ENCODE data around the gene PAH. TPM values are rescaled to one million over a fixed set of nuclear protein-coding genes. Genes with fewer than 3 reads are reported as not detected.

Gene PAH
- total and polyA plus RNA-seq, 10 donors, result 0.09 TPM; not detected in 9

DNA sequence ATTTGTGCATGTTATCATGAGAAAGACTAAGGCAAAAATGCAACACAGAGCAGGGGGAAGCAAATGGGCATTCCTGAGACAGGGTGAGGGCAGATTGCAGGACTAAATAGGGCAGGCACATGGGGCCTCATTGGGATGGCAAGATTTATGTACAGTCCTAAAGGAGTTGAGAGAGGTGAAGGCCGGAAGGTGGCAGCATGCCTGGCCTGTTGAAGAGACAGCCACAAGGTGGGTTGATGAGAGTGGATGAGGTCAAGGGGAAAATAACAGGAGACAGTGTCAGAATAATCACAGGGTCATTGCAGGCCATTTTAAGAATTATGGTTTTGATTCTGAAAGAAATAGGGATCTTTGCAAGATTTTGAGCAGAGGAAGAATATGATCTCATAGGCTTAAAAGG, 21.0 kb downstream of the PAH start:
- no peaks in the 10 kb centered on the region for H3K4me1 ChIP-seq
- H3K4me3 ChIP-seq, result no peak overlapping the region
- intact Hi-C loops (cut with DNase I; ENCODE audit: low total_unique reads), result no loop called here
- H3K9me3 ChIP-seq, result no peaks in the 10 kb centered on the region
- WGBS, 5 donors, result 72 to 88% (median 76%) methylated on average over 1 of the region's 1 CpG
- no peak for DNase-seq
- peaks cover 0 to 7% (median 0%) of the 10 kb centered on the region in 7 donors for H3K27me3 ChIP-seq (replicated peaks in 1 of 7)
- no peak for TF ChIP-seq POLR2AphosphoS5 (IDR thresholded peaks at IDR 0.05)
- TF ChIP-seq POLR2A (IDR thresholded peaks at IDR 0.05), result no peak
- TF ChIP-seq, protein P1, sequence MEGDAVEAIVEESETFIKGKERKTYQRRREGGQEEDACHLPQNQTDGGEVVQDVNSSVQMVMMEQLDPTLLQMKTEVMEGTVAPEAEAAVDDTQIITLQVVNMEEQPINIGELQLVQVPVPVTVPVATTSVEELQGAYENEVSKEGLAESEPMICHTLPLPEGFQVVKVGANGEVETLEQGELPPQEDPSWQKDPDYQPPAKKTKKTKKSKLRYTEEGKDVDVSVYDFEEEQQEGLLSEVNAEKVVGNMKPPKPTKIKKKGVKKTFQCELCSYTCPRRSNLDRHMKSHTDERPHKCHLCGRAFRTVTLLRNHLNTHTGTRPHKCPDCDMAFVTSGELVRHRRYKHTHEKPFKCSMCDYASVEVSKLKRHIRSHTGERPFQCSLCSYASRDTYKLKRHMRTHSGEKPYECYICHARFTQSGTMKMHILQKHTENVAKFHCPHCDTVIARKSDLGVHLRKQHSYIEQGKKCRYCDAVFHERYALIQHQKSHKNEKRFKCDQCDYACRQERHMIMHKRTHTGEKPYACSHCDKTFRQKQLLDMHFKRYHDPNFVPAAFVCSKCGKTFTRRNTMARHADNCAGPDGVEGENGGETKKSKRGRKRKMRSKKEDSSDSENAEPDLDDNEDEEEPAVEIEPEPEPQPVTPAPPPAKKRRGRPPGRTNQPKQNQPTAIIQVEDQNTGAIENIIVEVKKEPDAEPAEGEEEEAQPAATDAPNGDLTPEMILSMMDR (IDR thresholded peaks at IDR 0.05 in 8 of 11, conservative IDR thresholded peaks at IDR 0.05 in 3 of 11), result no peak
- no peaks in the 10 kb centered on the region for H3K36me3 ChIP-seq
- no peak overlapping the region for H3K27ac ChIP-seq

DNA sequence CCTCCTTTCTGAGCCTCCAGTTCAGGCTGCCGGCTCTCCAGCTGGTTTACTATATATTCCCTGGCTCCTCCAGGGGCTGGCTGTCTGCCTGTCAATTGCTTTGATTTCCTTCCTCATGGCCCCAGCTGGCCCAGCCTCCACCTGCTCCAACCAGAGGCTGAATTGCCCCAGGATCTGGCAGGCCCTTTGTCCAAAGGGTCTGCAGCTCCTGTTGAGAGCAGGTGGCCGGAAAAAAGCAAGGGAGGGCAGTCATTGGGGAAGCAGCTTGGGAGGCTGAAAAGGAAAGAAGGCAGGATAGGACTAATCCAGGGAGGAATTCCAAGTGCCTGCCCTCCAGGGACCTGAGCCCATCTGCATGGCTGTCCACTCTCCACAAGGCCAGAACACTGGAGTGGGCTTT, 25.3 kb downstream of the PAH start:
- no peak overlapping the region for H3K4me3 ChIP-seq
- WGBS, 5 donors, result 44 to 67% (median 56%) methylated on average over 2 of the region's 2 CpGs
- TF ChIP-seq, protein P1 (IDR thresholded peaks at IDR 0.05 in 8 of 11, conservative IDR thresholded peaks at IDR 0.05 in 3 of 11), result no peak
- TF ChIP-seq POLR2A (IDR thresholded peaks at IDR 0.05) (no peak), POLR2AphosphoS5 (IDR thresholded peaks at IDR 0.05) (no peak)
- intact Hi-C loops (cut with DNase I; ENCODE audit: low total_unique reads), result no loop called here
- peaks cover 0 to 14% (median 0%) of the 10 kb centered on the region in 7 donors for H3K27me3 ChIP-seq (replicated peaks in 1 of 7)
- no peak for DNase-seq
- H3K9me3 ChIP-seq, result no peaks in the 10 kb centered on the region
- no peaks in the 10 kb centered on the region for H3K4me1 ChIP-seq
- no peaks in the 10 kb centered on the region for H3K36me3 ChIP-seq
- no peak overlapping the region for H3K27ac ChIP-seq

DNA sequence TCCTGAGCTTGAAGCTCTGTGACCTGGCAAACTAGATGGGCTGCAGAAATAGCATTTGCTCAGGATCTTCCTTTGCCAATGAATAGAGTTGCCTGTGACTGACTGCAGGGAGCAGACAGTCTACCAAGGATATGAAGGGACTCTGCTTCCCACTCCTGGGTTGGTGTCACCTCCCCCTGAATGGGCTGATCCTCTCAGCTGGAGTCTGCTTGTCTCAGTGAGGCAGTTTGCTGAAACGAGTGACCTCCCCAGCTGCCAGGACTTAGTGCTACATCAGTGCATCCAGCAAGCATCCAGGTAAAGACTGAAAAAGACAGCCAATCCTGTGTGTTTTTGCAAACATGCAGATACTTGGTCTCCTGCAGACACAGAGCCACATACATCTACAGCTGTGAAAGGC, 28.5 kb downstream of the PAH start:
- Histone ChIP-seq H3K9me3 (no peaks in the 10 kb centered on the region), H3K4me3 (no peak overlapping the region), H3K4me1 (no peaks in the 10 kb centered on the region), H3K27me3 (replicated peaks in 1 of 7) (peaks cover 0 to 31% (median 0%) of the 10 kb centered on the region in 7 donors), H3K27ac (no peak overlapping the region), H3K36me3 (no peaks in the 10 kb centered on the region)
- no peak for DNase-seq
- intact Hi-C loops (cut with DNase I; ENCODE audit: low total_unique reads), result loop anchor here (5.0 kb wide), 1 partner anchor 659 kb away; no protein-coding TSS in a partner anchor
- TF ChIP-seq POLR2AphosphoS5 (IDR thresholded peaks at IDR 0.05), result no peak
- TF ChIP-seq, protein P1 (IDR thresholded peaks at IDR 0.05 in 8 of 11, conservative IDR thresholded peaks at IDR 0.05 in 3 of 11), result no peak
- TF ChIP-seq POLR2A (IDR thresholded peaks at IDR 0.05), result no peak
- WGBS, 5 donors, result 0 to 15% (median 9%) methylated on average over 1 of the region's 1 CpG

DNA sequence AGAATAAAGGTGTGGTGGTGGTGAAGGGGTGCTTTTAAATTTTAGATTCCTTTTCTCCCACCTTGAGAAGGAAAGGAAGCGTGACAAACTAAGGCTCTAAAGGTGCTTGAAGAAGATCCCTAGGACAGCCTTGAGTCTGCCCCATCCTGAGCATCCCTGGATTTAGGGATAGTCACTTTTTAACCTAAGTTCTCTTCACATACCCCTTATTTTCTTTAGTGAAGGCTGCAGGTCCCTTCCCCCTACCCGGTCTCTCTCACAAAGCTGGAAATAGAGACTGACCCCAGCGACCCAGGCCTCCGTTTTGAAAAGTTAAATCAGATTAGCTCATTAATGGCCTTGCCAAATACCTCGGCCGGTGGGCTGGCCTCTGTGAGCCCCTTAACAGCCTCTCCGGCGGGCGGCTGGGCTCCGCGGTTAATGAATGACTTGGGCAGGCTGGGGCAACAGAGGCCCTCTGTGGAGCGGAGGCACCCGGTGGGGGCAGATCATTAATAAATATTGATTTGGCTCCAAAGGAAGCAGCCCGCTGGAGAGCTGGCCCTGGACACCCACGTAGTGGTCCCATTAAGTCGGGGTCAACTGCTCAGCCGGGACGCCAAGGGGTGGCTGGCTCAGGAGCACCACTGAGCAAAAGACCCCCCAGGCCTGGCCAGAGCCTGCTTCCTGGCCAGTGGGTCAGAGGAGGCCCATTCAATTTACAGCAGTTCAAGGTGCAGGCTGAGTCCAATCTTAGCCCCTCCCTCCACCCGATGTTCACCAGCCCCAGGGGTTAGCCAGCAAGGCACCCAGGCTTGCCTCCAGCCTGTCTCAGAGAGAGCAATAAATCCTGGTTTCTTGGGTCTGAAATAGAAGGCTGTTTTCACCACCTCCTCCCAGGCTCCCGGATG, 31.8 kb downstream of the PAH start:
- H3K27ac ChIP-seq, result no peak overlapping the region
- H3K4me3 ChIP-seq, result no peak overlapping the region
- TF ChIP-seq, protein P1 (IDR thresholded peaks at IDR 0.05 in 8 of 11, conservative IDR thresholded peaks at IDR 0.05 in 3 of 11), result no peak
- TF ChIP-seq POLR2AphosphoS5 (IDR thresholded peaks at IDR 0.05) (no peak), POLR2A (IDR thresholded peaks at IDR 0.05) (no peak)
- no peaks in the 10 kb centered on the region for H3K36me3 ChIP-seq
- no peaks in the 10 kb centered on the region for H3K4me1 ChIP-seq
- intact Hi-C loops (cut with DNase I; ENCODE audit: low total_unique reads), result loop anchor here (5.0 kb wide), 1 partner anchor 662 kb away; no protein-coding TSS in a partner anchor
- no peaks in the 10 kb centered on the region for H3K9me3 ChIP-seq
- H3K27me3 ChIP-seq (replicated peaks in 1 of 7), result peaks cover 0 to 39% (median 4%) of the 10 kb centered on the region in 7 donors
- WGBS, 5 donors, result 61 to 71% (median 67%) methylated on average over 17 to 20 of the region's 20 CpGs
- no peak for DNase-seq
